WTC11 (cell line): ENCODE results near the gene SH3D19.

Experiments
- CTCF ChIP-seq: fragments of 200-600 bp; IDR thresholded peaks from 2 replicates; pipeline ENCODE4 v1.8.0; 2022; ENCODE audit warnings: antibody characterized with exemption
- MYBL2 ChIP-seq: sonication (generic); formaldehyde crosslinking; IDR thresholded peaks from 2 replicates; pipeline ENCODE4 v1.8.1; 2023; ENCODE audit warnings: mild to moderate bottlenecking, moderate library complexity, missing genetic modification reagents

GRCh38 chr4:151238477-151238876 is 86.9 kb downstream of the SH3D19 start:
- no peak for TF ChIP-seq CTCF
- TF ChIP-seq MYBL2 (CRISPR knock-in tag) = no peak
